IMR-90 (cell line): Measurements from ENCODE around the gene CAPSL. TPM values are rescaled to one million over a fixed set of nuclear protein-coding genes. Genes with fewer than 3 reads are reported as not detected.
A peak's percentile ranks its signal among the peaks of the same experiment; 100 is the strongest.

Experiments
- ATAC-seq: fragments of 200-7000 bp; cut with Tn5 transposase; 2 replicates; pipeline ENCODE4 v1.9.1; 2020; ENCODE audit warnings: low read depth, mild to moderate bottlenecking, moderate library complexity
- BruUV-seq: library from RNA; stranded (reverse); fragments of 400-500 nt; replicated peaks from 2 replicates; lab custom pipeline; 2021; lab: Mats Ljungman, UMichigan
- CTCF ChIA-PET: fragments of 300-600 bp; formaldehyde crosslinking; extraction: SDS; loops from one replicate; lab custom pipeline; 2021; ENCODE audit warnings: antibody characterized with exemption; lab: Yijun Ruan, JAX
- POLR2A ChIA-PET: fragments of 300-600 bp; sonication (Branson Sonifier 250); formaldehyde crosslinking; loops from one replicate; lab custom pipeline; 2022; ENCODE audit warnings: antibody characterized with exemption; ENCODE audit not compliant: unreplicated experiment; lab: Charles Lee
- DNase-seq: peaks from one replicate; pipeline ENCODE4 v3.0.0; 2013
- H2AFZ ChIP-seq: replicated peaks from 2 replicates; pipeline ENCODE3; 2013; ENCODE audit warnings: low read length, mild to moderate bottlenecking; ENCODE audit not compliant: poor library complexity
- H2AK5ac ChIP-seq: 2 replicates; pipeline ENCODE4 v1.6.1; 2013; ENCODE audit warnings: low read depth, low read length, inconsistent platforms
- H2AK9ac ChIP-seq: replicated peaks from 2 replicates; pipeline ENCODE3; 2013; ENCODE audit warnings: mild to moderate bottlenecking, low read depth, low read length, moderate library complexity; ENCODE audit not compliant: poor library complexity
- H2BK120ac ChIP-seq: 2 replicates; pipeline ENCODE4 v1.6.1; 2013; ENCODE audit warnings: low read depth, low read length, inconsistent platforms
- H2BK15ac ChIP-seq: 3 replicates; pipeline ENCODE4 v1.6.1; 2013; ENCODE audit warnings: low read depth, low read length, inconsistent platforms
- H2BK20ac ChIP-seq: 2 replicates; pipeline ENCODE4 v1.6.1; 2013; ENCODE audit warnings: low read depth, mild to moderate bottlenecking, inconsistent platforms, low read length, moderate library complexity
- H2BK5ac ChIP-seq: 2 replicates; pipeline ENCODE4 v1.6.1; 2013; ENCODE audit warnings: mild to moderate bottlenecking, low read depth, low read length, inconsistent platforms; ENCODE audit not compliant: poor library complexity, severe bottlenecking
- H3K14ac ChIP-seq: replicated peaks from 2 replicates; pipeline ENCODE4 v1.6.1; 2013; ENCODE audit warnings: low read depth, low read length, inconsistent platforms
- H3K18ac ChIP-seq: 2 replicates; pipeline ENCODE4 v1.6.1; 2013; ENCODE audit warnings: low read depth, low read length, control low read depth
- H3K23ac ChIP-seq: 2 replicates; pipeline ENCODE4 v1.6.1; 2013; ENCODE audit warnings: low read depth, low read length, inconsistent platforms
- H3K27ac ChIP-seq: 2 replicates; pipeline ENCODE4 v1.5.1; 2013; ENCODE audit warnings: mild to moderate bottlenecking, control low read depth, low read length; ENCODE audit not compliant: insufficient read depth
- H3K27me3 ChIP-seq: 2 replicates; pipeline ENCODE4 v1.6.1; 2013; ENCODE audit warnings: low read length; ENCODE audit not compliant: control insufficient read depth, insufficient read depth
- H3K36me3 ChIP-seq: 2 replicates; pipeline ENCODE4 v1.6.1; 2013; ENCODE audit warnings: low read length, mixed read lengths; ENCODE audit not compliant: control insufficient read depth, insufficient read depth
- H3K4ac ChIP-seq: 2 replicates; pipeline ENCODE4 v1.6.1; 2013; ENCODE audit warnings: low read depth, low read length, inconsistent platforms
- H3K4me1 ChIP-seq: 2 replicates; pipeline ENCODE4 v1.6.1; 2013; ENCODE audit warnings: low read length, mixed read lengths; ENCODE audit not compliant: control insufficient read depth, insufficient read depth
- H3K4me2 ChIP-seq: 2 replicates; pipeline ENCODE4 v1.6.1; 2013; ENCODE audit warnings: low read depth, mild to moderate bottlenecking, control low read depth, low read length, moderate library complexity
- H3K4me3 ChIP-seq: 2 replicates; pipeline ENCODE4 v1.5.1; 2013; ENCODE audit warnings: low read depth, mild to moderate bottlenecking, control low read depth, low read length, moderate library complexity; ENCODE audit not compliant: insufficient read depth
- H3K56ac ChIP-seq: 2 replicates; pipeline ENCODE4 v1.6.1; 2013; ENCODE audit warnings: low read length, inconsistent platforms; ENCODE audit not compliant: insufficient read depth; ENCODE audit errors: extremely low read depth
- H3K79me1 ChIP-seq, 2 experiments: 2 replicates each; pipeline ENCODE4 v1.6.1; 2013; ENCODE audit warnings: low read length in 2 of 2, inconsistent platforms in 1 of 2, low read depth in 1 of 2
- H3K9ac ChIP-seq: 2 replicates; pipeline ENCODE4 v1.6.1; 2013; ENCODE audit warnings: low read depth, low read length, control low read depth
- H3K9me1 ChIP-seq: 2 replicates; pipeline ENCODE4 v1.6.1; 2013; ENCODE audit warnings: low read length, inconsistent platforms; ENCODE audit not compliant: insufficient read depth
- H3K9me3 ChIP-seq: 2 replicates; pipeline ENCODE4 v1.6.1; 2013; ENCODE audit warnings: low read length; ENCODE audit not compliant: control insufficient read depth, insufficient read depth
- H4K20me1 ChIP-seq: 2 replicates; pipeline ENCODE4 v1.6.1; 2013; ENCODE audit warnings: low read length, inconsistent platforms; ENCODE audit not compliant: insufficient read depth
- H4K5ac ChIP-seq: 2 replicates; pipeline ENCODE4 v1.6.1; 2013; ENCODE audit warnings: mild to moderate bottlenecking, low read depth, low read length, control low read depth
- H4K8ac ChIP-seq, 2 experiments: 2 replicates each; pipeline ENCODE4 v1.6.1; 2013; ENCODE audit warnings: low read depth in 2 of 2, low read length in 2 of 2, control low read depth in 1 of 2, inconsistent platforms in 1 of 2
- H4K91ac ChIP-seq: 2 replicates; pipeline ENCODE4 v1.6.1; 2013; ENCODE audit warnings: low read depth, low read length, inconsistent platforms; ENCODE audit not compliant: insufficient read depth
- BHLHE40 ChIP-seq: fragments of 150-350 bp; IDR thresholded peaks from 2 replicates; pipeline ENCODE4 v1.6.1; 2016; ENCODE audit warnings: mild to moderate bottlenecking, low read depth, low read length
- CHD1 ChIP-seq: IDR thresholded peaks from 2 replicates; pipeline ENCODE4 v1.6.1; 2012; ENCODE audit warnings: low read depth, low read length, improper control_type of control experiment
- MXI1 ChIP-seq: IDR thresholded peaks from 2 replicates; pipeline ENCODE4 v1.6.1; 2012; ENCODE audit warnings: low read depth, mild to moderate bottlenecking, low read length, moderate library complexity, borderline replicate concordance
- NFE2L2 ChIP-seq: fragments of 150-350 bp; IDR thresholded peaks from 2 replicates; pipeline ENCODE4 v1.6.1; 2016; ENCODE audit warnings: low read depth, mild to moderate bottlenecking, low read length
- POLR2A ChIP-seq: IDR thresholded peaks from 2 replicates; pipeline ENCODE4 v1.6.1; 2012; ENCODE audit warnings: mild to moderate bottlenecking, low read depth, low read length
- RAD21 ChIP-seq: IDR thresholded peaks from 2 replicates; pipeline ENCODE4 v1.6.1; 2012; ENCODE audit warnings: low read length, improper control_type of control experiment
- SMC3 ChIP-seq: fragments of 150-350 bp; IDR thresholded peaks from 2 replicates; pipeline ENCODE4 v1.6.1; 2016; ENCODE audit warnings: low read depth, mild to moderate bottlenecking, antibody characterized with exemption, low read length, moderate library complexity
- dilution Hi-C: fragments of 300-500 bp; cut with HindIII; formaldehyde crosslinking; loops from one replicate; pipeline ENCODE4 v1.14.3; 2018; ENCODE audit warnings: low sequenced_read_pairs; ENCODE audit not compliant: unreplicated experiment
- in situ Hi-C: fragments of 300-500 bp; cut with MboI; formaldehyde crosslinking; loops from 3 replicates; pipeline ENCODE4 v1.14.3; 2019; ENCODE audit warnings: low sequenced_read_pairs, inconsistent platforms, mixed read lengths
- intact Hi-C: fragments of 100-400 bp; cut with micrococcal nuclease; formaldehyde crosslinking; loops from 2 replicates; pipeline ENCODE4 v1.10.0; 2022
- polyA plus RNA-seq, 3 experiments: library from polyadenylated mRNA; depleted of rRNA; stranded (reverse); fragments of >200 nt; gene quantifications; 2 replicates each; pipeline ENCODE4 v1.2.3, GENCODE V29; 2012; ENCODE audit warnings: low replicate concordance in 1 of 3
- total RNA-seq: library from RNA; depleted of rRNA; stranded (reverse); fragments of >200 nt; gene quantifications from 2 replicates; pipeline ENCODE4 v1.2.3, GENCODE V29; 2012
- TF ChIP-seq, protein P1 (sequence below): fragments of 150-350 bp; IDR thresholded peaks from 2 replicates; pipeline ENCODE4 v1.6.1; 2017; ENCODE audit warnings: mild to moderate bottlenecking, antibody characterized with exemption, low read length, low read depth

The CAPSL gene
- total and polyA plus RNA-seq, 2 of the 4 experiments (the other 2 are of a cell fraction) = 0.09 TPM; not detected in 1

GRCh38 chr5:35884773-35885172, 53.6 kb downstream of the CAPSL start:
- Histone ChIP-seq H2AFZ (no peak overlapping the region), H3K14ac (peak overlapping the region; percentile 17; the same call in 1 of the 2 replicates), H2BK120ac (peak overlapping the region; percentile 77), H3K4me3 (no peak overlapping the region), H2AK5ac (peak overlapping the region; percentile 65), H4K91ac (peak overlapping the region; percentile 63), H2BK5ac (peak overlapping the region; percentile 94), H3K9me1 (peaks cover 5% of the 10 kb centered on the region; the same call in 1 of the 2 replicates), H3K4me1 (peaks cover 9% of the 10 kb centered on the region; the same call in 1 of the 2 replicates), H3K36me3 (no peaks in the 10 kb centered on the region; the same call in 1 of the 2 replicates), H3K27ac (no peak overlapping the region), H4K20me1 (no peaks in the 10 kb centered on the region), H4K5ac (peak overlapping the region; percentile 40; the same call in 1 of the 2 replicates), H3K18ac (peak overlapping the region; percentile 78; the same call in 1 of the 2 replicates), H3K4ac (peak overlapping the region; percentile 51; the same call in 1 of the 2 replicates), H3K9ac (no peak overlapping the region), H3K4me2 (no peak overlapping the region), H3K23ac (peak overlapping the region; percentile 31; the same call in 1 of the 2 replicates), H3K79me1 (0 out of 4 replicates have a peak, but pooled peaks cover 0 to 2% of the 10 kb centered on the region in 2 experiments), H3K56ac (no peak overlapping the region), H4K8ac (peak overlapping the region; percentile 3 to 65; a peak in 3 of 4 replicates), H2BK15ac (peak overlapping the region; percentile 54; the same call in 1 of the 3 replicates), H2AK9ac (no peak overlapping the region), H2BK20ac (peak overlapping the region; percentile 77), H3K9me3 (no peaks in the 10 kb centered on the region), H3K27me3 (no peaks in the 10 kb centered on the region)
- ChIA-PET CTCF (no interaction called here), POLR2A (no interaction called here)
- TF ChIP-seq RAD21 (no peak), BHLHE40 (no peak), CHD1 (no peak), NFE2L2 (no peak), MXI1 (no peak), POLR2A (no peak), SMC3 (no peak)
- TF ChIP-seq, protein P1, sequence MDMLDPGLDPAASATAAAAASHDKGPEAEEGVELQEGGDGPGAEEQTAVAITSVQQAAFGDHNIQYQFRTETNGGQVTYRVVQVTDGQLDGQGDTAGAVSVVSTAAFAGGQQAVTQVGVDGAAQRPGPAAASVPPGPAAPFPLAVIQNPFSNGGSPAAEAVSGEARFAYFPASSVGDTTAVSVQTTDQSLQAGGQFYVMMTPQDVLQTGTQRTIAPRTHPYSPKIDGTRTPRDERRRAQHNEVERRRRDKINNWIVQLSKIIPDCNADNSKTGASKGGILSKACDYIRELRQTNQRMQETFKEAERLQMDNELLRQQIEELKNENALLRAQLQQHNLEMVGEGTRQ = no peak
- ATAC-seq = no peak
- intact Hi-C loops (loop anchor here (2.0 kb wide), 2 partner anchors 26 to 34 kb away; no protein-coding TSS in a partner anchor), in situ Hi-C loops (no loop called here), dilution Hi-C loops (no loop called here)
- BruUV-seq = no TSS peak
- no peak for DNase-seq
